ENCODE data around the gene SLC1A2. TPM values are rescaled to one million over a fixed set of nuclear protein-coding genes. Genes with fewer than 3 reads are reported as not detected.

The SLC1A2 gene
- total RNA-seq, 1 donor from 2014 or later: not detected

DNA sequence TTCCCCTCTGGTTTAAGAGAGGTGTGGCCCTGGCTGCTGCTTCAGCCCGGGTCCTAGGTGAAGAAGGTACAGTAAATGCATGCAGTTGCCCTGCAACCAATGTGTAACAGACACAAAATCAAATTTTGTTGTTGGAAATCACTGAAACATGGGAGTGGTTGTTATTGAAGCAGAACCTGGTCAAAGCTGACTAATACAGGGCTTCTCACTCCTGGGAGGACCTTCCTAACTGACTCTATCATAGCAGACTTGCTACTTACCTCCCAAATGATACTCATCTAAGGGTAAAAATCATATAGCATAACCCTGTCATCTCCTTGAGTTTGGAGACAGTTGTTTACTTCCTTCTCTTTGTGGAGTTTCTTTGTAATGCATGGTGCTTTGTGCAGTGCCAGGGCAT lies 52.6 kb downstream of the SLC1A2 start:
- Histone ChIP-seq H3K4me3 (ENCODE audit: low read depth, low read length) (no peak overlapping the region), H3K36me3 (ENCODE audit: control insufficient read depth, insufficient read depth, low read length) (no peaks in the 10 kb centered on the region), H3K27me3 (ENCODE audit: control insufficient read depth, insufficient read depth, low read length) (no peaks in the 10 kb centered on the region)
- TF ChIP-seq, protein P1, sequence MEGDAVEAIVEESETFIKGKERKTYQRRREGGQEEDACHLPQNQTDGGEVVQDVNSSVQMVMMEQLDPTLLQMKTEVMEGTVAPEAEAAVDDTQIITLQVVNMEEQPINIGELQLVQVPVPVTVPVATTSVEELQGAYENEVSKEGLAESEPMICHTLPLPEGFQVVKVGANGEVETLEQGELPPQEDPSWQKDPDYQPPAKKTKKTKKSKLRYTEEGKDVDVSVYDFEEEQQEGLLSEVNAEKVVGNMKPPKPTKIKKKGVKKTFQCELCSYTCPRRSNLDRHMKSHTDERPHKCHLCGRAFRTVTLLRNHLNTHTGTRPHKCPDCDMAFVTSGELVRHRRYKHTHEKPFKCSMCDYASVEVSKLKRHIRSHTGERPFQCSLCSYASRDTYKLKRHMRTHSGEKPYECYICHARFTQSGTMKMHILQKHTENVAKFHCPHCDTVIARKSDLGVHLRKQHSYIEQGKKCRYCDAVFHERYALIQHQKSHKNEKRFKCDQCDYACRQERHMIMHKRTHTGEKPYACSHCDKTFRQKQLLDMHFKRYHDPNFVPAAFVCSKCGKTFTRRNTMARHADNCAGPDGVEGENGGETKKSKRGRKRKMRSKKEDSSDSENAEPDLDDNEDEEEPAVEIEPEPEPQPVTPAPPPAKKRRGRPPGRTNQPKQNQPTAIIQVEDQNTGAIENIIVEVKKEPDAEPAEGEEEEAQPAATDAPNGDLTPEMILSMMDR (IDR thresholded peaks at IDR 0.05; ENCODE audit: insufficient read depth, low read length, poor library complexity, severe bottlenecking): no peak
- no peak for DNase-seq (ENCODE audit: low read depth)

DNA sequence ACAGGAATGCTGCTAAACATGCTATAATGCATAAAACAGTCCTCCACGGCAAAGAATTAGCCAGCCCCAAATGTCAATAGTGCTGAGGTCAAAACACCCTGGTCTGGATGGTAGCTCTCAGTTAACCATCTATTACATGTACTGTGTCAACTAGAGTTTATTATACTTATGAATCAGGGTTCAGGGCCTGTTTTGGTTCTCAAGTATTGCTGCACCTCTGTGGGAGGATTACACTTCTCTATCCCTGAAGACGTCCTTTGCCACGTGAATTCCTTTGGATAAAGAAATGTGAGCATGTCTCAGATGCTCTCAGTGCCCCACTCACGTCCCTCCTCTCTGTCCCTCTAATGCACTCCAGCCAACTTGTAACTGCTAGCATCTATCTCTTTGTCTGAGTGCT lies 53.4 kb downstream of the SLC1A2 start:
- TF ChIP-seq, protein P1 (IDR thresholded peaks at IDR 0.05; ENCODE audit: insufficient read depth, low read length, poor library complexity, severe bottlenecking): no peak
- H3K36me3 ChIP-seq (ENCODE audit: control insufficient read depth, insufficient read depth, low read length): no peaks in the 10 kb centered on the region
- H3K27me3 ChIP-seq (ENCODE audit: control insufficient read depth, insufficient read depth, low read length): no peaks in the 10 kb centered on the region
- DNase-seq (ENCODE audit: low read depth): no peak
- H3K4me3 ChIP-seq (ENCODE audit: low read depth, low read length): no peak overlapping the region

DNA sequence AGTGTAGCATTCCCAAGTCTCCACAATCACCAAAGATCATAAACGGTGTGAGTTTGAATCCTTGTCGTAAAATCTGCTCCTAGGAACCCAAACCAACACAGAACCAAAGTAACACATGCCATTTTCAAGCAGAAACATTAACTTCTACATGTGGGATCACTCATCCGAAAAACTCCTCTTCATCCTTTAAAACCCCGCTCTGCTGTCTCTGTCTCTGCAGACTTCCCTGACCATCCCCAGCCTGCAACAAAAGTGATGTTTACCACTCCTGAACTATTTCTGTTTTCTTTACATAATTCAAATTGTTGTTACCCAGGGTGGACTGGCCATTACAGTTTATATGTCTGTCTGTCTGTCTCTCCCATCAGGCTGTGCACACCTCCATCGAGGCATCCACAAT lies 54.0 kb downstream of the SLC1A2 start:
- H3K4me3 ChIP-seq (ENCODE audit: low read depth, low read length): no peak overlapping the region
- DNase-seq (ENCODE audit: low read depth): no peak
- TF ChIP-seq, protein P1 (IDR thresholded peaks at IDR 0.05; ENCODE audit: insufficient read depth, low read length, poor library complexity, severe bottlenecking): no peak
- no peaks in the 10 kb centered on the region for H3K36me3 ChIP-seq (ENCODE audit: control insufficient read depth, insufficient read depth, low read length)
- H3K27me3 ChIP-seq (ENCODE audit: control insufficient read depth, insufficient read depth, low read length): no peaks in the 10 kb centered on the region

DNA sequence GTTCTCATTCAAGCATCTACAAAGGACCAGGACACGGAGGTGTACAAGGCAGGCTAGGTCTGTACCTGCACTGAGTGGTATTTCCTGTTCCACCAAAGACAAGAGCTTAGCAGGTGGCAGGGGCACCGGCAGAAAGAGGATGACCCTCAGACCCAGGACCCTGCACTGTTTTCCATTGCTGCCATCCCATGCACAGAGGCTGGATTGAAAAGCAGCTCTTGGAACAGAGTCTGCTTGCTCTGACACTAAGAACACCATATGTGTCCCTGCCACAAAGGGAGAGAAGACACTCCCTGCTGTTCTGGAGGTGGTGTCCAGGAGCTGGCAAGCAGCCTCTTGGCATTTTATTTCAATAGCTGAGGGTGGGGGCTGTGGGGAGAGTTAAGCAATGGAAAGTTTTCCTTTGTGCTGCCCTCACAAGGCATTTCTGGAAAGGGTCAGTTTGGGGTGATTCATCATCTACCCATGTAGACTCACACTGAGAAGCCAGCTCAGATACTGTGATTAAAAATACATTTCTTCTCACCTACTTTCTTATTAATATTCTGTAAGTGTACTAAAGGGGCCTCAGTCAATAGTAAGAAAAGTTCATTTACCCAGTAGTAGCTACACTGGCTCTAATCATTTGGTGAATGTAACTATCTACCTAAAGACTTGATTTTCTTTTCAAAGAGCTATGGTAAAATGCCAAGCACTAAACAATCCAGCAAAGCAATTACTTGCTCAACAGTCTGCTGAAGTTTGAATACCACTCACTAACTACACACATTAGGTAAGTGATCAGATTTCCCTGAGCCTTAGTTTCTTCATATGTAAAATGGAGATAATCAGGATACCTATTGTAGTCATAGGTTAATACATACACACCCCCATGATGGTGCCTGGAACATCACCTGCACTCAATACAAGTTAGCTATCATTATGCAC lies 55.2 kb downstream of the SLC1A2 start:
- Histone ChIP-seq H3K27me3 (ENCODE audit: control insufficient read depth, insufficient read depth, low read length) (no peaks in the 10 kb centered on the region), H3K4me3 (ENCODE audit: low read depth, low read length) (no peak overlapping the region), H3K36me3 (ENCODE audit: control insufficient read depth, insufficient read depth, low read length) (no peaks in the 10 kb centered on the region)
- peak; percentile 73 for DNase-seq (ENCODE audit: low read depth)
- TF ChIP-seq, protein P1 (IDR thresholded peaks at IDR 0.05; ENCODE audit: insufficient read depth, low read length, poor library complexity, severe bottlenecking): no peak

DNA sequence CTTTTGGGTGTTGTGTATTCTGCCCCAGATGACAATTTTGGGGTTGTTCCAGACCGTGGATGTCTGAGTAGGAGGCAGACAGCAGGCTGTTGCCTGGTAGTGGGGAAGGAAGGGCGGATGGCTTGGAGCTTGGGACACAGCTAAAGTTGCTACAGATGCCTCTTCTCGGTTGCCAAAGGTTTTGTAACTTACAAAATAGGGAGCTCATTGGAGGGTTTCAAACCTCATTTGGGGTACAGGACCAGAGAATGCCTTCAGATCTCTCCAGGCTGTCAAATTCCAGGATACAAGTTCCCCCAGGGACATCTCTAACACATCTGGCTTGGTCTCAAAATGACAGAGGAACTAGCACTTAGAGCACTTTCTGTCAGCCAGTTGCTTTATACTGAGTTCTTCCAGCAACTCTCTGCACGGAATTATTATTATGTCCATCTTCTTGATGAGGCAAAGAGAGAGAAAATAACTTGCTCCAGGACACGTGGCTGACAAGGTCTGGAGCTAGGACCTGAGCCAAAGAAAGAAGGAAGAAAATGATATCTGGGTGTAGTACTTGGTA lies 56.0 kb downstream of the SLC1A2 start:
- Histone ChIP-seq H3K27me3 (ENCODE audit: control insufficient read depth, insufficient read depth, low read length) (no peaks in the 10 kb centered on the region), H3K36me3 (ENCODE audit: control insufficient read depth, insufficient read depth, low read length) (no peaks in the 10 kb centered on the region), H3K4me3 (ENCODE audit: low read depth, low read length) (no peak overlapping the region)
- TF ChIP-seq, protein P1 (IDR thresholded peaks at IDR 0.05; ENCODE audit: insufficient read depth, low read length, poor library complexity, severe bottlenecking): no peak
- DNase-seq (ENCODE audit: low read depth): no peak
